Activated CD4-positive, alpha-beta memory T cell treated with anti-CD3 and anti-CD28 coated beads, Interleukin-2, amount 10 ng/mL, durations not matched to agents 7 days and 5 days (primary cell): ENCODE measurements around the gene BCAT1. TPM values are rescaled to one million over a fixed set of nuclear protein-coding genes. Genes with fewer than 3 reads are reported as not detected.
"Not testable (repeated sequence)": the region's sequence is repeated elsewhere in the genome, so short reads cannot be mapped to it uniquely, and the experiment has no call there.

Experiments
- CTCF ChIA-PET: fragments of 350-600 bp; sonication (Branson Sonifier 250); formaldehyde crosslinking; loops from one replicate; lab custom pipeline; 2021; ENCODE audit warnings: antibody characterized with exemption, inconsistent platforms; lab: Charles Lee
- POLR2A ChIA-PET: fragments of 350-600 bp; sonication (Branson Sonifier 250); formaldehyde crosslinking; loops from one replicate; lab custom pipeline; 2021; ENCODE audit warnings: antibody characterized with exemption; lab: Charles Lee
- DNase-seq: peaks from one replicate; pipeline ENCODE4 v3.0.0-alpha.2; 2020
- H3K27ac Mint-ChIP-seq: one replicate; pipeline ENCODE4 v1.8.0; 2021; ENCODE audit warnings: mild to moderate bottlenecking, mixed read lengths
- H3K27me3 Mint-ChIP-seq: one replicate; pipeline ENCODE4 v1.8.0; 2021; ENCODE audit warnings: mixed read lengths
- H3K36me3 Mint-ChIP-seq: one replicate; pipeline ENCODE4 v1.8.0; 2021; ENCODE audit warnings: low read depth, mixed read lengths
- H3K4me1 Mint-ChIP-seq: one replicate; pipeline ENCODE4 v1.8.0; 2021; ENCODE audit warnings: mixed read lengths
- H3K4me3 Mint-ChIP-seq: one replicate; pipeline ENCODE4 v1.8.0; 2021; ENCODE audit warnings: mild to moderate bottlenecking, mixed read lengths
- H3K9me3 Mint-ChIP-seq: one replicate; pipeline ENCODE4 v1.8.0; 2021; ENCODE audit warnings: mixed read lengths
- total RNA-seq, 2 experiments: library from RNA; stranded (reverse); gene quantifications; one replicate each; pipeline ENCODE4 v1.2.3, GENCODE V29; 2021

Gene BCAT1
- total RNA-seq, 2 experiments from 2014 or later, result 22.8 to 24.8 TPM

GRCh38 chr12:24822121-24822899 is 126.6 kb downstream of the BCAT1 start:
- ChIA-PET POLR2A (no interaction called here), CTCF (interaction anchor here (1.3 kb wide), 1 partner anchor 16 kb away, joined by 3 read pairs; no protein-coding TSS in a partner anchor)

DNA sequence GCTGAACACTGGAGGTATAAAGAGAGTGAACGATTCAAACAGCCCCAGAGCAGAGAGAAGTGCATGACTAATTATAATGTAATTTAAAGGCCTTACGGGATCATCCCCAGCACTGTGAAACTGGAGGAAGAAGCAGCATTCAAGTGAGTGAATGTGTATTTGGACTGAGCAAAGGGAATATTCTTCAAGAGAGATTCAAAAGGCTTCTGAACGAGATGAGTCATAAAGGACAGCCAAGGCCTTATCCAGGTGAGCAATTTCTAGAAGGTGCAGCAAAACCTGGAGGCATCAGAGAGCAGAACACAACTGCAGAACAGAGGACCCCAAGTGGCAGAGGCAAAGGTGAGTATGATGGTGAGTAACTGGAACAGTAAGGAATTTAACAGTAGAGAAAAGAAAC is 127.2 kb downstream of the BCAT1 start:
- no peak overlapping the region for H3K4me3 Mint-ChIP-seq
- H3K36me3 Mint-ChIP-seq, result peaks cover 12% of the 10 kb centered on the region
- CTCF ChIA-PET, result interaction anchor here (1.3 kb wide), 1 partner anchor 17 kb away, joined by 3 read pairs; no protein-coding TSS in a partner anchor
- no peak for DNase-seq
- no peak overlapping the region for H3K27ac Mint-ChIP-seq
- POLR2A ChIA-PET, result no interaction called here
- H3K9me3 Mint-ChIP-seq, result peaks cover 8% of the 10 kb centered on the region
- no peaks in the 10 kb centered on the region for H3K27me3 Mint-ChIP-seq
- peaks cover 25% of the 10 kb centered on the region for H3K4me1 Mint-ChIP-seq

More at GRCh38 chr12:24822121-24822899, 126.6 kb downstream of the BCAT1 start:
- H3K4me3 Mint-ChIP-seq, result no peak overlapping the region
- no peaks in the 10 kb centered on the region for H3K27me3 Mint-ChIP-seq
- peaks cover 8% of the 10 kb centered on the region for H3K9me3 Mint-ChIP-seq
- no peak for DNase-seq
- H3K4me1 Mint-ChIP-seq, result peaks cover 25% of the 10 kb centered on the region
- no peak overlapping the region for H3K27ac Mint-ChIP-seq
- peaks cover 12% of the 10 kb centered on the region for H3K36me3 Mint-ChIP-seq

DNA sequence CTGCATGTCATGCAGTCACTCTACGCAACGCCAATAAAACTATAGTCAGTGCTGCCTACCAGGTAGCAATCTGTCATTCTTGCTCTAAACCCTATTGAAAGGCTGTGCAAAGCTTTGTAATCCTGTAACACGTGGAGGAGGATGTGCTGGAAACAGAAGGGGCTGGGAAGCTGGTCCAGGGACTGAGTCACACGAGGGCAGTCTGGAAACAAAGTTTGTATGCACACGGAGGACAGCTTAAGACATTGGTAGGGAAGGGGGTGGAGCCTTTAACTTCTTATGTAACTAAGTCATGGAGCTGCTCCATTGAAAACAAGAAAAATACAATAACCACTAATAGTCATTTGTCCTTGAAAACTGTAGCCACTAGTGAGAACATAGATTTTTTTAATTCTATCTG is 128.0 kb downstream of the BCAT1 start:
- POLR2A ChIA-PET, result no interaction called here

GRCh38 chr12:24818351-24818750 is 130.6 kb downstream of the BCAT1 start:
- DNase-seq, result no peak
- H3K9me3 Mint-ChIP-seq, result peaks cover 2% of the 10 kb centered on the region
- no peak overlapping the region for H3K27ac Mint-ChIP-seq
- no peak overlapping the region for H3K4me3 Mint-ChIP-seq
- H3K36me3 Mint-ChIP-seq, result peaks cover 6% of the 10 kb centered on the region
- CTCF ChIA-PET, result no interaction called here
- H3K27me3 Mint-ChIP-seq, result no peaks in the 10 kb centered on the region
- POLR2A ChIA-PET, result no interaction called here
- peaks cover 36% of the 10 kb centered on the region for H3K4me1 Mint-ChIP-seq

More for the DNA sequence above, 128.0 kb downstream of the BCAT1 start:
- DNase-seq, result no peak
- peaks cover 25% of the 10 kb centered on the region for H3K4me1 Mint-ChIP-seq
- H3K27me3 Mint-ChIP-seq, result no peaks in the 10 kb centered on the region
- H3K36me3 Mint-ChIP-seq, result peaks cover 12% of the 10 kb centered on the region
- peaks cover 8% of the 10 kb centered on the region for H3K9me3 Mint-ChIP-seq
- no peak overlapping the region for H3K4me3 Mint-ChIP-seq
- CTCF ChIA-PET, result no interaction called here
- no peak overlapping the region for H3K27ac Mint-ChIP-seq

GRCh38 chr12:24815114-24815423 is 133.8 kb downstream of the BCAT1 start:
- H3K4me3 Mint-ChIP-seq, result peak overlapping the region; percentile 64
- POLR2A ChIA-PET, result no interaction called here
- H3K27ac Mint-ChIP-seq, result no peak overlapping the region
- H3K36me3 Mint-ChIP-seq, result peaks cover 8% of the 10 kb centered on the region
- CTCF ChIA-PET, result interaction anchor here (1.0 kb wide), 1 partner anchor 13 kb away, joined by 4 read pairs; no protein-coding TSS in a partner anchor
- H3K4me1 Mint-ChIP-seq, result peaks cover 18% of the 10 kb centered on the region
- no peak for DNase-seq
- H3K27me3 Mint-ChIP-seq, result no peaks in the 10 kb centered on the region
- H3K9me3 Mint-ChIP-seq, result no peaks in the 10 kb centered on the region

DNA sequence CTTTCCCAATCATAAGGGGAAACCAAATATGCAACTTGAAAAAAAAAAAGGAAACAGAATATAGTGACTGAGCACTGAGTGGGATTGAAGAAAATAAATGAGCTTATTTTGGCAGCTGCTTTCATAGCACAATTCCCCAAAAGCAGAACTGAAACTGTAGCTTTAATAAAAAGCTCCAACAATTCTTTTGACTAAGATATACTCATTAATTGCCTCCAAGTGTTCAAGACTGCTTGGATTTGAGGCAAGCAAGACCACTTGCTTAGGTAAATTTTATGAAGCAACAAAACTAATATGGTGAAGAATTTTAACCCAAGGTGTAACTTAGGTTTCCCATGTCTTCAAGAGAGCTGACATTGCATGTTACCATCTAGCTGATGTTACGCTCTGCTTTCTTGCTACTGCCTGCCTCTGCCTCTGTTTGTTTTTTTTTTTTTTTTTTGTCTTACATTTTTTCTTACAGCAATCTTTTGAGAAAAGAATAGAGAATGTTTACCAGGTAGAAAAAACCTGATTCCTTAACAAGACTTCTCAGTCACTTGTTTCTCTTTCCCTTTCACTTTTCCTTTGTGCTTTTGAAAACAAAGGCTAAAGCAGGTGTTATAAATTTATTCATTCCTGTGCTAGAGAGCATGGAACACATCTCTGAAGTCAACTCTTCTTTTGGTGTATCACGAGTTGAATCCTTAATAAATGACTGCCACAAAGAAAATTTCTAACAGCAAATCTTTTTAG is 134.4 kb downstream of the BCAT1 start:
- DNase-seq, result no peak
- Mint-ChIP-seq H3K36me3 (peaks cover 8% of the 10 kb centered on the region), H3K4me3 (peak overlapping the region; percentile 64), H3K27ac (peak overlapping the region; percentile 60), H3K9me3 (no peaks in the 10 kb centered on the region), H3K4me1 (peaks cover 18% of the 10 kb centered on the region), H3K27me3 (no peaks in the 10 kb centered on the region)
- CTCF ChIA-PET, result interaction anchor here (0.6 to 1.0 kb wide), 2 partner anchors 13 to 18 kb away, joined by 3 to 4 read pairs; no protein-coding TSS in a partner anchor
- POLR2A ChIA-PET, result no interaction called here

GRCh38 chr12:24810378-24810777 is 138.5 kb downstream of the BCAT1 start:
- no peaks in the 10 kb centered on the region for H3K27me3 Mint-ChIP-seq
- H3K36me3 Mint-ChIP-seq, result peaks cover 8% of the 10 kb centered on the region
- no peak for DNase-seq
- no peak overlapping the region for H3K4me3 Mint-ChIP-seq
- CTCF ChIA-PET, result interaction anchor here (0.6 kb wide), 1 partner anchor 9 kb away, joined by 4 read pairs; no protein-coding TSS in a partner anchor
- H3K4me1 Mint-ChIP-seq, result peaks cover 15% of the 10 kb centered on the region
- H3K27ac Mint-ChIP-seq, result no peak overlapping the region
- POLR2A ChIA-PET, result no interaction called here
- peaks cover 5% of the 10 kb centered on the region for H3K9me3 Mint-ChIP-seq

DNA sequence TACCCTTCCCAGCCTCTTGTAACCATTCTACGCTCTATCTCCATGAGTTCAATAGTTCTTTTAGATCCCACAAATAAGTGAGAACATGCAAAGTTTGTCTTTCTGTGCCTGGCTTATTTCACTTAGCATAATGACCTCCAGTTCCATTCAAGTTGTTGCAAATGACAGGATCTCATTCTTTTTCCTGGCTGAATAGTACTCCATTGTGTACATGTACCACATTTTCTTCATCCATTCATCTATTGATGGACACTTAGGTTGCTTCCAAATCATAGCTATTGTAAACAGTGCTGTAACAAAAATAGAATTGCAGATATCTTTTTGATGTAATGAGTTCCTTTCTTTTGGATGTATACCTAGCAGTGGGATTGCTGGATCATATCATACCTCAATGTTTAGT is 139.6 kb downstream of the BCAT1 start:
- H3K4me3 Mint-ChIP-seq, H3K4me1 Mint-ChIP-seq, H3K27me3 Mint-ChIP-seq, DNase-seq, CTCF ChIA-PET, H3K27ac Mint-ChIP-seq, POLR2A ChIA-PET: not testable (repeated sequence)
- H3K9me3 Mint-ChIP-seq, result peaks cover 13% of the 10 kb centered on the region
- peaks cover 11% of the 10 kb centered on the region for H3K36me3 Mint-ChIP-seq

DNA sequence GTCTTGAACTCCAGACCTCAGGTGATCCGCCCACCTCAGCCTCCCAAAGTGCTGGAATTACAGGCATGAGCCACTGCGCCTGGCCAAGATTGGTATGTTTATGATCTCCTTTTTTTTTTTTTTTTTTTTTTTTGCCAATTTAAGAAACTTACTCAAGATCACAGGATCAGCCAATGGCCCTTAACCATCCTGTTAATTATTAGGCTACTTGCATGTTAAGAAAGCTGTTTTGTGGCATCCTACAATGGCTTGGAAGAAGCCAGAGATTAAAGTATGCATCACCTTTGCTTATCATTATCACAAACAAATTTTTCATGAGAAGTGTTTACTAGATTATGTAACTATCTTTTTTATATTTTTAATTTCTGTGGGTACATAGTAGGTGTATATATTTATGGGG is 140.2 kb downstream of the BCAT1 start:
- no peak overlapping the region for H3K4me3 Mint-ChIP-seq
- peaks cover 13% of the 10 kb centered on the region for H3K9me3 Mint-ChIP-seq
- H3K4me1 Mint-ChIP-seq, result peaks cover 3% of the 10 kb centered on the region
- H3K36me3 Mint-ChIP-seq, result peaks cover 12% of the 10 kb centered on the region
- POLR2A ChIA-PET, result no interaction called here
- CTCF ChIA-PET, result no interaction called here
- DNase-seq, result no peak
- H3K27me3 Mint-ChIP-seq, result no peaks in the 10 kb centered on the region
- H3K27ac Mint-ChIP-seq, result no peak overlapping the region

DNA sequence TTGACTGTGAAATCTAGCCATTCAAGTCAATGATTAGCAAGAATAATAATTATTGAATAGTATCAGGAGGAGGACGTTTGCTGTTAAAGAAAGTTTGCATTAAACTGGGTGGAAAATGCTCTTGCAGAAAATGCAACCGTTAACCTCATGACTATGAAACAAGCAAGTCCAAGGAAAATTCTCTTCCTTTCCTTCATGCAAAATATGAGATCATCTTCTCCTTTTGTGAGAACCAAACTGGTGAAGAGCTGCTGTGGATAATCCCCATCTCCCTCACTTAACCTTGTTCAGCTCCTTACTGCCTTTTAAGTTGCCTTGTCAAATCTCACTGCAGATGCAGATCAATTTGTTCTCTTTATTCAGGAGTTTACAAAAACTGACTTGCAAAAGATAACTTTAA is 142.5 kb downstream of the BCAT1 start:
- no peak for DNase-seq
- no peaks in the 10 kb centered on the region for H3K27me3 Mint-ChIP-seq
- peaks cover 18% of the 10 kb centered on the region for H3K36me3 Mint-ChIP-seq
- POLR2A ChIA-PET, result no interaction called here
- H3K4me3 Mint-ChIP-seq, result no peak overlapping the region
- no peak overlapping the region for H3K27ac Mint-ChIP-seq
- H3K4me1 Mint-ChIP-seq, result peaks cover 12% of the 10 kb centered on the region
- CTCF ChIA-PET, result no interaction called here
- peaks cover 25% of the 10 kb centered on the region for H3K9me3 Mint-ChIP-seq

DNA sequence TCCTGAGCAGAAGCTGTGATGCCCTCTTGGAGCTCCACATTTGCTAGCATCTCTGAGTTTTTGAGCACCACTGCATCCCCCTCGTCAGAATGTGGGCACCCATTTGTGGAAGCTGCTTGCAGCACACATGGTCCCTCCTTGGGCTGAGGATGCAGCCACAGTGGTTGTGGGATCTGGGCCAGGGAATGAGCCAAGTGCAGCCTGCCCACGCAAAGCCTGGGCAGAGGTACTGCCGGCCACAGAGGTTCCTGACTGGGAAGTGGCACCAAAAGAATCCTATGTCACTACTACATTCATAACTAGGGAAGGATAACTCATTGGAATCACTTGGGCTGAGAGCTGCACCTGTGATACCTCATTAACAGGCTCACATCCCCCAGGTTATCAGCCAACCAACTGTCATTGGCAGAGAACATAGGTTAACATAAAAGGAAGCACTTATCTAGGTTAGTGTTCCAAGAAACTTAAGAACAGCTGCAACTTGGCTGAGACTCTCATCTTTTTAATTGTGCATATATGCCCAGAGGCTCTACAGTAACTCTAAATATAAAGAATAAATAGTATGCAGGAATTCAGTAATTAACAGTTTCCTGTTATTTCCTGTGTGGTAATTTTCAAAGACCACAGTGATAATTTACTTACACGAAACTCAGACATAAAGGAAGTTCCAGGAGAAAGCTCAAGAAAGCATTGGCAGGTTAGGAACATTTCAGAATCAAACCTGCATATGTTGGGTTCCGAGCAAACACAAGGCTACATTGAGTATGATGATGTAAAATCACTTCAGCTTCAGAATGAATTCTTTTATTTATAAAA is 145.3 kb downstream of the BCAT1 start:
- H3K4me3 Mint-ChIP-seq, result no peak overlapping the region
- H3K27ac Mint-ChIP-seq, result peak overlapping the region; percentile 11
- CTCF ChIA-PET, result interaction anchor here (0.8 to 1.7 kb wide), 2 partner anchors 17 to 49 kb away, joined by 3 to 4 read pairs; no protein-coding TSS in a partner anchor

GRCh38 chr12:24798335-24798734 is 150.6 kb downstream of the BCAT1 start:
- H3K27me3 Mint-ChIP-seq, result no peaks in the 10 kb centered on the region
- H3K4me3 Mint-ChIP-seq, result no peak overlapping the region
- DNase-seq, result no peak
- ChIA-PET POLR2A (no interaction called here), CTCF (no interaction called here)
- H3K9me3 Mint-ChIP-seq, result peaks cover 15% of the 10 kb centered on the region
- H3K36me3 Mint-ChIP-seq, result peaks cover 12% of the 10 kb centered on the region
- peaks cover 34% of the 10 kb centered on the region for H3K4me1 Mint-ChIP-seq
- no peak overlapping the region for H3K27ac Mint-ChIP-seq

More for the DNA sequence above, 145.3 kb downstream of the BCAT1 start:
- H3K4me1 Mint-ChIP-seq, result peaks cover 13% of the 10 kb centered on the region
- DNase-seq, result no peak
- POLR2A ChIA-PET, result interaction anchor here (1.0 kb wide), 1 partner anchor 35 kb away, joined by 4 read pairs; no protein-coding TSS in a partner anchor
- H3K36me3 Mint-ChIP-seq, result peaks cover 18% of the 10 kb centered on the region
- no peaks in the 10 kb centered on the region for H3K27me3 Mint-ChIP-seq
- H3K9me3 Mint-ChIP-seq, result peaks cover 23% of the 10 kb centered on the region
